ENCODE measurements around the gene PLPP3. TPM values are rescaled to one million over a fixed set of nuclear protein-coding genes. Genes with fewer than 3 reads are reported as not detected.

PLPP3 gene
- total RNA-seq, 1 donor from 2014 or later = 106 TPM

DNA sequence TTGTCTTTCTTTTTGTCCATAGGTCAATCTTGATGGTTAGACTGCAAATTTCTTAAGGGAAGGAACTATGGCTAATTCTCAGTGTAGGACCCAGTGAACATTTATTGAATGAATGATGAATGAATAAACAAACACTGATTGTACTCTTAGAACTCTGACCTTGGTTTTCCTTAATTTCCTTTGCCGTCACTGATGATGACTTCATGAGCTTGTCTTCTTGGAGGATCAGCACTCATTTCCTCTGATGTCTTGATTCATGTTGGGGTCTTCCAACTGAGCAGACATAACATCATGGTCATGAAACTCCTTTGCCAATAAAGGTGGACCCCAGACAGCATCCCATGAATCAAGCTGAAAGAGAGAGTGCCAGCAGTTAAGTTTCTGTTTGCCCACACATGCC, 96.3 kb downstream of the PLPP3 start:
- Histone ChIP-seq H3K27ac (no peak overlapping the region), H3K4me1 (peaks cover 4% of the 10 kb centered on the region), H3K4me3 (no peak overlapping the region), H3K27me3 (ENCODE audit: low read depth) (no peaks in the 10 kb centered on the region), H3K9me3 (no peaks in the 10 kb centered on the region), H3K36me3 (no peaks in the 10 kb centered on the region)
- DNase-seq (no peak), ATAC-seq (no peak)
- intact Hi-C loops (cut with DNase I) = no loop called here
- TF ChIP-seq, protein P1, sequence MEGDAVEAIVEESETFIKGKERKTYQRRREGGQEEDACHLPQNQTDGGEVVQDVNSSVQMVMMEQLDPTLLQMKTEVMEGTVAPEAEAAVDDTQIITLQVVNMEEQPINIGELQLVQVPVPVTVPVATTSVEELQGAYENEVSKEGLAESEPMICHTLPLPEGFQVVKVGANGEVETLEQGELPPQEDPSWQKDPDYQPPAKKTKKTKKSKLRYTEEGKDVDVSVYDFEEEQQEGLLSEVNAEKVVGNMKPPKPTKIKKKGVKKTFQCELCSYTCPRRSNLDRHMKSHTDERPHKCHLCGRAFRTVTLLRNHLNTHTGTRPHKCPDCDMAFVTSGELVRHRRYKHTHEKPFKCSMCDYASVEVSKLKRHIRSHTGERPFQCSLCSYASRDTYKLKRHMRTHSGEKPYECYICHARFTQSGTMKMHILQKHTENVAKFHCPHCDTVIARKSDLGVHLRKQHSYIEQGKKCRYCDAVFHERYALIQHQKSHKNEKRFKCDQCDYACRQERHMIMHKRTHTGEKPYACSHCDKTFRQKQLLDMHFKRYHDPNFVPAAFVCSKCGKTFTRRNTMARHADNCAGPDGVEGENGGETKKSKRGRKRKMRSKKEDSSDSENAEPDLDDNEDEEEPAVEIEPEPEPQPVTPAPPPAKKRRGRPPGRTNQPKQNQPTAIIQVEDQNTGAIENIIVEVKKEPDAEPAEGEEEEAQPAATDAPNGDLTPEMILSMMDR (IDR thresholded peaks at IDR 0.05) = no peak

DNA sequence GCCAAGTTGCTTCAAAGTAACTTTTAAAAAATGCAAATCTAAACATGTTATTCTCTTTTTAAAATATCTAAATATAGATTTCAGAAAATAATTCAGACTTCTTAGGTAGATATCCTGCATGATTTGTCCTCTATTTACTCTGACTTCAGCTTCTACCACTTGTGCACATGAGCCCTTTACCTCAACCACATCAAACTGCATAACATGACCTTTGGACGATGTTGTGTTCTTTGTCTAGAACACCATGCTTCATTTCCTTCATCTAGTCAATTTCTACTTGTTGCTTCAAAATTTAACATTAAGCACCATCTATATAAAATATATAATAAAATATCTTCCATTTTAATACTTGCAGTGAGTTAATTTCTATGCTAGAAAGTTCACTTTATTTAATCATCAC, 96.9 kb downstream of the PLPP3 start:
- Histone ChIP-seq H3K36me3 (no peaks in the 10 kb centered on the region), H3K4me3 (no peak overlapping the region)

DNA sequence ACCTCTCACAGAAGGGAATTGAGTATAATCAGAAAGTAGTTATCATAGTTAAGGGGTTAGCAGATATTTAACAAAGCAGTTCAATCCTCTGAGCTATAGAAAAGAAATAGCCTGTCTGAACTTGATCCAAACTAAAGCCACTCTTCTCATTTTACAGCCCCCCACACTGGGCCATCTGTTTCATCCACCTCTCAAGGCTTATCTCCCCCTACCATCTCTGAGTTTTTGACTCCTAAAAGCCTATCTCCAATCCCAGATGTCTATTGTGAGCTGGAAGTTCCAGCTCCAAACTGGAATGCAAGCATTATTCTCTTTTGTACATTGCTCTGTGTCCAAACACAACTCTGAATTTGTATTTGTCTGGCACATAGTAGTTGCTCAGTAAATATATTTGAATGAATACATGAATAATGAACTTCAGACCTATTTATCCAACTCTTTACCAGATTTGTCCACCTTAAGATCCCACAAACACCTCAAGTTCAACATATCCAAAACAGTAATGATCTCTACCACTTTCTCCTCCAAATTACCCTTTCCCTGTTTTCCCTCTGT, 98.1 kb downstream of the PLPP3 start:
- TF ChIP-seq, protein P1 (IDR thresholded peaks at IDR 0.05) = no peak
- peaks cover 15% of the 10 kb centered on the region for H3K4me1 ChIP-seq
- H3K9me3 ChIP-seq = no peaks in the 10 kb centered on the region
- H3K4me3 ChIP-seq = no peak overlapping the region
- DNase-seq = no peak
- no peak overlapping the region for H3K27ac ChIP-seq
- no peaks in the 10 kb centered on the region for H3K36me3 ChIP-seq
- H3K27me3 ChIP-seq (ENCODE audit: low read depth) = no peaks in the 10 kb centered on the region
- intact Hi-C loops (cut with DNase I) = no loop called here
- no peak for ATAC-seq

More for the DNA sequence above, 96.9 kb downstream of the PLPP3 start:
- intact Hi-C loops (cut with DNase I) = no loop called here
- Histone ChIP-seq H3K9me3 (no peaks in the 10 kb centered on the region), H3K27ac (no peak overlapping the region), H3K4me1 (peaks cover 8% of the 10 kb centered on the region), H3K27me3 (ENCODE audit: low read depth) (no peaks in the 10 kb centered on the region)
- TF ChIP-seq, protein P1 (IDR thresholded peaks at IDR 0.05) = no peak
- ATAC-seq = no peak
- no peak for DNase-seq

DNA sequence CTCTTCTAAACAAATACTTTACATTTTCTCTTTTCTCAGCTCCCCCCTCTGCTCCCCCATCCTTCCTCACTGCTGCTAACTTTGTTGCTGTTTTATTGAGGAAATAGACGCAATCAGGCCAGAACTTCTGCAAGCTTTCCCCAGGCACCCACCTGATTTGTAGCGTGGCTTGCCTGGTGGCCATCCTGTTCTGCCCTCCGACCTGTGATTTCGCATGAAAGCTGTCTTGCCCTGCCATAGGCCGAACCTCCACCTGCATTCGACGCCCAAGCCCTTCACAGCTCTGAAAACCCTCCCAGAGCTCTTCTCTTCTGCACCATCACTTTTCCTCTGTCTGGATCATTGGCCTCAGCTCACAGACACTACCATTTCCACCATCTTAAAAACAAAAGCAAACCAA, 100.6 kb downstream of the PLPP3 start:
- TF ChIP-seq, protein P1 (IDR thresholded peaks at IDR 0.05) = no peak
- DNase-seq (no peak), ATAC-seq (no peak)
- Histone ChIP-seq H3K27me3 (ENCODE audit: low read depth) (no peaks in the 10 kb centered on the region), H3K9me3 (no peaks in the 10 kb centered on the region), H3K36me3 (no peaks in the 10 kb centered on the region), H3K4me1 (peaks cover 15% of the 10 kb centered on the region), H3K27ac (no peak overlapping the region), H3K4me3 (no peak overlapping the region)
- intact Hi-C loops (cut with DNase I) = no loop called here

DNA sequence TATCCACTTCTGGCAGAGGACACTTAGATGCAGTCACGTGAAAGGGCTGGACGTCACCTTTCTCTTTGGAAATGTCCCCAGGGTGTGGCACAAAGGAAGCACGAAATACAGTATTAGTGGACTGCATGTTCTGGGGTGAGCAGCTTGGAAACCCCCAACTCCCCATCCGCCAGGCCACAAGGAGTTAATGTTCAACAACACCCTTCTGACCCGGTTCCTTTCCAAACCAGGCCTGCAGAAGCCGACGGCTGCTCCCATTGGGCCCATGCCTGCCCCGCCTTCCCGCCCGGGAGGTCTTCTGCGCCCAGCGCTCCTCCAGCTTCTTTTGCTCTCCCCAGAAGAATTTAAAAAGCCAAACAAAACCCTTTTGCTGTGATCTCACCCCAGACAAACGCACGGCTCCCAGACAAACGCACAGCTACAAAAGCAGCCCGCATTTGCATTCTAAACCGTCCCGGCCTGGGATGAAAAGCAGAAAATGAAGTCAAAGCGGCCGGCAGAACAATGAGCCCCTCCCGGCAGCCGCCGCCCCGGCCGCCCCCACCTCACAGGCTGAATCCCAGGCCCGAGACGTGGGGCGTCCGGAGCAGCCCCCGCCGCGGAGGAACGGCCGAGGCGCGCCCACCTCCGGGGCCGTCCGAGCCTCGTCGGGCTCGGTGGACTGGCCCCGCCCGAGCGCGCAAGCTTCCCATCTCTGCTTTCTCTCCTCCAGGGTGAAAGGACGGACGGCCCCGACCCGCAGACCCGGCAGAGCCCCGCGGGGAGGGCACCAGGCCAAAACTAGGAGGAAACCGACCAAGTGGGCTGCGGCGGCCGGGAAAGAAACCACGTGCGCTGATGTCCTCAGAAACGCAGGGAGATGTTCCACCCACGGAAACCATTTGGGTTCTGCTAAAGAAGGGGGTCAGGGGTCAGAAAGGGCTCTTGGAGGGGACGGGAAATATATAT, 101.9 kb downstream of the PLPP3 start:
- Histone ChIP-seq H3K27me3 (ENCODE audit: low read depth) (no peaks in the 10 kb centered on the region), H3K9me3 (no peaks in the 10 kb centered on the region), H3K4me3 (peak overlapping the region; percentile 59), H3K4me1 (peaks cover 23% of the 10 kb centered on the region), H3K36me3 (no peaks in the 10 kb centered on the region), H3K27ac (peak overlapping the region; percentile 89)
- intact Hi-C loops (cut with DNase I) = no loop called here
- TF ChIP-seq, protein P1 (IDR thresholded peaks at IDR 0.05) = no peak
- peak; percentile 84 to 91 for ATAC-seq
- DNase-seq = peak; percentile 79

Measured in lower lobe of right lung (tissue), 2 donors.